ENCODE results near the gene ACOX1.

GRCh38 chr17:76013377-76013932, 34.5 kb upstream of the ACOX1 start:
- TF ChIP-seq, protein P1, sequence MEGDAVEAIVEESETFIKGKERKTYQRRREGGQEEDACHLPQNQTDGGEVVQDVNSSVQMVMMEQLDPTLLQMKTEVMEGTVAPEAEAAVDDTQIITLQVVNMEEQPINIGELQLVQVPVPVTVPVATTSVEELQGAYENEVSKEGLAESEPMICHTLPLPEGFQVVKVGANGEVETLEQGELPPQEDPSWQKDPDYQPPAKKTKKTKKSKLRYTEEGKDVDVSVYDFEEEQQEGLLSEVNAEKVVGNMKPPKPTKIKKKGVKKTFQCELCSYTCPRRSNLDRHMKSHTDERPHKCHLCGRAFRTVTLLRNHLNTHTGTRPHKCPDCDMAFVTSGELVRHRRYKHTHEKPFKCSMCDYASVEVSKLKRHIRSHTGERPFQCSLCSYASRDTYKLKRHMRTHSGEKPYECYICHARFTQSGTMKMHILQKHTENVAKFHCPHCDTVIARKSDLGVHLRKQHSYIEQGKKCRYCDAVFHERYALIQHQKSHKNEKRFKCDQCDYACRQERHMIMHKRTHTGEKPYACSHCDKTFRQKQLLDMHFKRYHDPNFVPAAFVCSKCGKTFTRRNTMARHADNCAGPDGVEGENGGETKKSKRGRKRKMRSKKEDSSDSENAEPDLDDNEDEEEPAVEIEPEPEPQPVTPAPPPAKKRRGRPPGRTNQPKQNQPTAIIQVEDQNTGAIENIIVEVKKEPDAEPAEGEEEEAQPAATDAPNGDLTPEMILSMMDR (IDR thresholded peaks at IDR 0.05), result no peak
- TF ChIP-seq POLR2A (IDR thresholded peaks at IDR 0.05), result no peak
